Measurements from ENCODE around the gene VWCE.

VWCE gene

GRCh38 chr11:61283613-61284012 is 11.5 kb downstream of the VWCE start:
- no peaks in the 10 kb centered on the region for H3K4me1 ChIP-seq (ENCODE audit: control insufficient read depth in 1 of 2, insufficient read depth in 2 of 2, low read length in 2 of 2)
- peaks cover 0 to 3% of the 10 kb centered on the region in 2 donors for H3K36me3 ChIP-seq (ENCODE audit: control insufficient read depth in 1 of 2, insufficient read depth in 2 of 2, low read length in 2 of 2)
- no peak overlapping the region for H3K27ac ChIP-seq (ENCODE audit: low read depth, low read length)
- no peaks in the 10 kb centered on the region for H3K27me3 ChIP-seq (ENCODE audit: control insufficient read depth in 1 of 2, insufficient read depth in 2 of 2, low read length in 2 of 2)
- H3K9ac ChIP-seq (ENCODE audit: low read depth in 1 of 2, low read length in 2 of 2), result no peak overlapping the region
- H3K4me3 ChIP-seq (ENCODE audit: low read depth in 1 of 2, low read length in 2 of 2), result no peak overlapping the region
- H3K9me3 ChIP-seq (ENCODE audit: control insufficient read depth in 1 of 2, low read length in 2 of 2), result no peaks in the 10 kb centered on the region

DNA sequence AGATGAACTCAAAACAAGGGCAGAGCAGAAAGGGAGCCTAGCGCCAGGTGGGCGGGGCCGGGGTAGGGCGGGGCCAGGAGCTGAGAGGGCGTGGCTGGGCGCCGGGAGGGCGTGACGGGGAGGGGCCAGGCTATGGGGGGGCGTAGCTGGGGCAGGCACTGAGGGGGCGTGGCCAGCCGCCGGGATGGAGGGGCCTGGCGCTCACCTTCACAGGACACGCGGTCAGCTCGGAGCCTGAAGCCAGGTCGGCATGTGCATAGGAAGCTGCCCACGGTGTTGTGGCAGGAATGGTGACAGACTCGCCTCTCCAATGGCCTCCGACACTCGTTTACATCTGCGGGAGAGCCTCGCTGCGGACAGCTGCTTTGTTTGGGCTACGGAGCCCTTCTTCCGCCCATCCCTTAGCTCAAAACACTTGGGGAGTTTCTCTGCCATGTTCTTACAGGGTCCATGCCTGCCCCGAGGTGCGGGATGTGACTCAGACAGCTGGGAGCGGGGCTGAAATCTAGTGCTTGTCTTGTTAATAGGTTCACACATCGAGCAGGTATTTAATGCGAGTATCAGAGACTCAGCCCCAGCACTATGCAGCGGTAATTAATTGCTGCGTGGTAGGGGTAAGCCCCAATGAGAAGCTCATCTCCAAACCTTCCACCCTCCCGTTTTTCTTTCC is 13.4 kb downstream of the VWCE start:
- H3K4me3 ChIP-seq (ENCODE audit: low read depth in 1 of 2, low read length in 2 of 2), result no peak overlapping the region
- H3K9ac ChIP-seq (ENCODE audit: low read depth in 1 of 2, low read length in 2 of 2), result no peak overlapping the region
- H3K27ac ChIP-seq (ENCODE audit: low read depth, low read length), result no peak overlapping the region
- no peaks in the 10 kb centered on the region for H3K9me3 ChIP-seq (ENCODE audit: control insufficient read depth in 1 of 2, low read length in 2 of 2)
- no peaks in the 10 kb centered on the region for H3K27me3 ChIP-seq (ENCODE audit: control insufficient read depth in 1 of 2, insufficient read depth in 2 of 2, low read length in 2 of 2)
- no peaks in the 10 kb centered on the region for H3K4me1 ChIP-seq (ENCODE audit: control insufficient read depth in 1 of 2, insufficient read depth in 2 of 2, low read length in 2 of 2)
- peaks cover 0 to 3% of the 10 kb centered on the region in 2 donors for H3K36me3 ChIP-seq (ENCODE audit: control insufficient read depth in 1 of 2, insufficient read depth in 2 of 2, low read length in 2 of 2)

DNA sequence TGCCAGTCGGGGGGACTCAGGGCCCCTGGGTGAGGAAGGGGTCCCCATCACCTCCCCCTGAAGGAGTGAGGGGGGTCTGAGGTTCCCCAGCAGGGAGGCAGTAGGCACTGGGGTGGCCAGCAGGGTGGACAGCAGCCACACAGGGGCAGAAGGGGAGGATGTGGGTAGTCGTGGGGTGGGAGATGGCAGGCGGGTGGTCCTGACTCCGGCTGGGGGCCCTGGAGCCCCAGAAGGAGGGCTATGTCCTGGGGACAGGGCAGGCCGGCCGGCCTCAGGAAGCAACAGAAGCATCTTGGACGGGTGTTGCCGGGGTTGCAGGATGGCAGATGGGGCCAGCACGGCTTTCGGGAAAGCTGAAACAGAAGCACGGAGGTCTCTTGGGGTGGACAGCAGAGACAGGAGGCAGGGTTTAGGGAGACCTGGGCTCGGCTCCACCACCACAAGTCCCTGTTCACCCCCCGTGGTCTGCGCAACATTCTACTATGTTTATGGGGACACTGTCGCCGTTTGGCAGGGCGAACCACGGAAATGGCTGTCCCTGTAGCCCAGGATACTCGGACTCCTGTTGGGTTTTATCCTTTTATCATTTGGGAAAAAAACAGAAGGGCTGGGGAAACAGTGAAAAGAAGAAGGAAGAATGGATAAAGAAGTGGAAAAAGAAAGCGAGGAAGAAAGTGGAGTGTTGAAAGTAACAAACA is 14.1 kb downstream of the VWCE start:
- peaks cover 0 to 2% of the 10 kb centered on the region in 2 donors for H3K36me3 ChIP-seq (ENCODE audit: control insufficient read depth in 1 of 2, insufficient read depth in 2 of 2, low read length in 2 of 2)
- H3K9me3 ChIP-seq (ENCODE audit: control insufficient read depth in 1 of 2, low read length in 2 of 2), result no peaks in the 10 kb centered on the region
- no peak overlapping the region for H3K4me3 ChIP-seq (ENCODE audit: low read depth in 1 of 2, low read length in 2 of 2)
- H3K4me1 ChIP-seq (ENCODE audit: control insufficient read depth in 1 of 2, insufficient read depth in 2 of 2, low read length in 2 of 2), result no peaks in the 10 kb centered on the region
- no peak overlapping the region for H3K9ac ChIP-seq (ENCODE audit: low read depth in 1 of 2, low read length in 2 of 2)
- H3K27me3 ChIP-seq (ENCODE audit: control insufficient read depth in 1 of 2, insufficient read depth in 2 of 2, low read length in 2 of 2), result no peaks in the 10 kb centered on the region
- H3K27ac ChIP-seq (ENCODE audit: low read depth, low read length), result no peak overlapping the region

DNA sequence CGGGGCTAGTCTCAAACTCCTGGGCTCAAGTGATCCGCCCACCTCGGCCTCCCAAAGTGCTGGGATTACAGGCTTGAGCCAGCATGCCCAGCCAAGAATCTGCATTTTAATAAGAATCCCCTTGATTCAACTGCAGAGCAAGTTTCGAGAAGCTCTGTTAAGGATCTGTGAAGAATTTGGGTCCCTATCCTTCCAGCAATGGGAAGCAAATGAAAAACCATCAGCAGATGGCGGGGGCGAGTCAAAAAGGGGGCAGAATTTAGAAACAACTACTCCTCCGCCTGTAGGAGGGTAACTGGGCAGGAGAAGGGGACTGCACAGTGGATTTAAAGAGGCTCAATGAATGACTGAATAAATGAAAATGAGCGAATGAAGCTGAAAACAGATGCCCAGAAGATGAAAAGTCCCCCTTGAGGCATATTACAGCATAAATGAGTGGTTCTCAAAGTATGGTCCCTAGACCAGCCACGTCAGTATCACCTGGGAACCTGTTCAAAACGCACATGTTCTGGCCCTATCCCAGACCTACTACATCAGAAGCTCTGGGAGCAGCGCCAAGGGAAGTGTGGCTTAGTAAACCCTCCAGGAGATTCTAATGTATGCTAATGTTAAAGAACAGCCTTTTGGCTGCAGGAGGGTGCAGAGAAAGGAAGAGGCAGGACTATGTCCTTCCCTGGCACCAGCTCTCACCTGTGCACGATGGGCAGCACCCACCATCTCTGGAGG is 15.0 kb downstream of the VWCE start:
- H3K4me3 ChIP-seq (ENCODE audit: low read depth in 1 of 2, low read length in 2 of 2), result no peak overlapping the region
- H3K4me1 ChIP-seq (ENCODE audit: control insufficient read depth in 1 of 2, insufficient read depth in 2 of 2, low read length in 2 of 2), result no peaks in the 10 kb centered on the region
- no peaks in the 10 kb centered on the region for H3K27me3 ChIP-seq (ENCODE audit: control insufficient read depth in 1 of 2, insufficient read depth in 2 of 2, low read length in 2 of 2)
- H3K9me3 ChIP-seq (ENCODE audit: control insufficient read depth in 1 of 2, low read length in 2 of 2), result no peaks in the 10 kb centered on the region
- no peaks in the 10 kb centered on the region for H3K36me3 ChIP-seq (ENCODE audit: control insufficient read depth in 1 of 2, insufficient read depth in 2 of 2, low read length in 2 of 2)
- H3K27ac ChIP-seq (ENCODE audit: low read depth, low read length), result no peak overlapping the region
- H3K9ac ChIP-seq (ENCODE audit: low read depth in 1 of 2, low read length in 2 of 2), result no peak overlapping the region

GRCh38 chr11:61278001-61278470 is 17.1 kb downstream of the VWCE start:
- Histone ChIP-seq H3K36me3 (ENCODE audit: control insufficient read depth in 1 of 2, insufficient read depth in 2 of 2, low read length in 2 of 2) (no peaks in the 10 kb centered on the region), H3K4me1 (ENCODE audit: control insufficient read depth in 1 of 2, insufficient read depth in 2 of 2, low read length in 2 of 2) (peaks cover 6 to 9% of the 10 kb centered on the region in 2 donors), H3K27me3 (ENCODE audit: control insufficient read depth in 1 of 2, insufficient read depth in 2 of 2, low read length in 2 of 2) (no peaks in the 10 kb centered on the region), H3K27ac (ENCODE audit: low read depth, low read length) (no peak overlapping the region), H3K4me3 (ENCODE audit: low read depth in 1 of 2, low read length in 2 of 2) (no peak overlapping the region), H3K9ac (ENCODE audit: low read depth in 1 of 2, low read length in 2 of 2) (no peak overlapping the region), H3K9me3 (ENCODE audit: control insufficient read depth in 1 of 2, low read length in 2 of 2) (no peaks in the 10 kb centered on the region)

GRCh38 chr11:61277186-61278000 is 17.7 kb downstream of the VWCE start:
- peaks cover 6 to 9% of the 10 kb centered on the region in 2 donors for H3K4me1 ChIP-seq (ENCODE audit: control insufficient read depth in 1 of 2, insufficient read depth in 2 of 2, low read length in 2 of 2)
- no peak overlapping the region for H3K9ac ChIP-seq (ENCODE audit: low read depth in 1 of 2, low read length in 2 of 2)
- no peaks in the 10 kb centered on the region for H3K36me3 ChIP-seq (ENCODE audit: control insufficient read depth in 1 of 2, insufficient read depth in 2 of 2, low read length in 2 of 2)
- no peak overlapping the region for H3K4me3 ChIP-seq (ENCODE audit: low read depth in 1 of 2, low read length in 2 of 2)
- no peaks in the 10 kb centered on the region for H3K9me3 ChIP-seq (ENCODE audit: control insufficient read depth in 1 of 2, low read length in 2 of 2)
- H3K27ac ChIP-seq (ENCODE audit: low read depth, low read length), result no peak overlapping the region
- no peaks in the 10 kb centered on the region for H3K27me3 ChIP-seq (ENCODE audit: control insufficient read depth in 1 of 2, insufficient read depth in 2 of 2, low read length in 2 of 2)

DNA sequence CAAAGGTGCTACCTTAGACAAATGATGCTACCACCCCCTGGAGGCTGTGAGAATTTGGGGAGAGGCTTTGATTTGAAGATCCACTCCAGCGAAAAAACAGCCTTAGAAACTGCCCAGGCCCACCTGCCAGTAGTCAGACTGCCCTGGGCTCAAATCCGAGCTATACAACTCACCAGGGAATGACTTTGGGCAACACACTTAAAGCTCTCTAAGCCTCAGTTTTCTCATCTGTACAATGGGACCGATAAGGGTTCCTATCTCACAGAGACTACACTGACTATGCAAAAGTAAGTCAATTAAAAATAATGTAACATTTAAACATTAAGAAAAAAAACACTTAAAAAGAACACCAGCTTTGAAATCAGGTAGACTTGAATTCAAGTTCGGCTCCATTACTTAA is 19.9 kb downstream of the VWCE start:
- Histone ChIP-seq H3K4me3 (ENCODE audit: low read depth in 1 of 2, low read length in 2 of 2) (no peak overlapping the region), H3K4me1 (ENCODE audit: control insufficient read depth in 1 of 2, insufficient read depth in 2 of 2, low read length in 2 of 2) (peaks cover 6 to 9% of the 10 kb centered on the region in 2 donors), H3K9ac (ENCODE audit: low read depth in 1 of 2, low read length in 2 of 2) (no peak overlapping the region), H3K9me3 (ENCODE audit: control insufficient read depth in 1 of 2, low read length in 2 of 2) (no peaks in the 10 kb centered on the region), H3K27me3 (ENCODE audit: control insufficient read depth in 1 of 2, insufficient read depth in 2 of 2, low read length in 2 of 2) (no peaks in the 10 kb centered on the region), H3K27ac (ENCODE audit: low read depth, low read length) (no peak overlapping the region), H3K36me3 (ENCODE audit: control insufficient read depth in 1 of 2, insufficient read depth in 2 of 2, low read length in 2 of 2) (no peaks in the 10 kb centered on the region)

DNA sequence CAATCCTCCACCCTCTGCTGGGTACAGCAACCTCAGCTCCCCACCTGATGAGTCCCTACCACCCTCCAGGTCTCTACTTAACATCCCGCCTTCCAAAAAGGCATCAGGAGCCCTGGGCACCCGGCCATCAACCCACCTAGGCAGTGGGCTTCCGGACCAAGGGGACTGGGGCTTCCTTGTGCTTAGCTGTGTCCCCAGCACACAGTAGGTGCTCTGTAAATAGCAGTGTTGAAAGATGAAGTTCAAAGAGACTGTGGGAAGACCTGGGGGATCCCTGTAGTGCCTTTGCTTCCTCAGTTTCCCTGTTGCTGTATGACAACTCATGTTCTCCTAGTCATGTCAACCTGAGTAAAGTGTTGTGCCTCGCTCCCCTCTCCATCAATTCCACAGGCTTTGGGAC is 21.0 kb downstream of the VWCE start:
- Histone ChIP-seq H3K27me3 (ENCODE audit: control insufficient read depth in 1 of 2, insufficient read depth in 2 of 2, low read length in 2 of 2) (no peaks in the 10 kb centered on the region), H3K27ac (ENCODE audit: low read depth, low read length) (no peak overlapping the region), H3K4me3 (ENCODE audit: low read depth in 1 of 2, low read length in 2 of 2) (no peak overlapping the region), H3K4me1 (ENCODE audit: control insufficient read depth in 1 of 2, insufficient read depth in 2 of 2, low read length in 2 of 2) (peaks cover 6 to 9% of the 10 kb centered on the region in 2 donors), H3K36me3 (ENCODE audit: control insufficient read depth in 1 of 2, insufficient read depth in 2 of 2, low read length in 2 of 2) (no peaks in the 10 kb centered on the region), H3K9ac (ENCODE audit: low read depth in 1 of 2, low read length in 2 of 2) (no peak overlapping the region), H3K9me3 (ENCODE audit: control insufficient read depth in 1 of 2, low read length in 2 of 2) (no peaks in the 10 kb centered on the region)

GRCh38 chr11:61273178-61274078 is 21.7 kb downstream of the VWCE start:
- Histone ChIP-seq H3K9ac (ENCODE audit: low read depth in 1 of 2, low read length in 2 of 2) (no peak overlapping the region), H3K27me3 (ENCODE audit: control insufficient read depth in 1 of 2, insufficient read depth in 2 of 2, low read length in 2 of 2) (no peaks in the 10 kb centered on the region), H3K4me3 (ENCODE audit: low read depth in 1 of 2, low read length in 2 of 2) (no peak overlapping the region), H3K4me1 (ENCODE audit: control insufficient read depth in 1 of 2, insufficient read depth in 2 of 2, low read length in 2 of 2) (peaks cover 6 to 9% of the 10 kb centered on the region in 2 donors), H3K27ac (ENCODE audit: low read depth, low read length) (no peak overlapping the region), H3K36me3 (ENCODE audit: control insufficient read depth in 1 of 2, insufficient read depth in 2 of 2, low read length in 2 of 2) (no peaks in the 10 kb centered on the region), H3K9me3 (ENCODE audit: control insufficient read depth in 1 of 2, low read length in 2 of 2) (no peaks in the 10 kb centered on the region)
